ENCODE measurements around the gene PCTP.

GRCh38 chr17:55741356-55741700, 9.5 kb upstream of the PCTP start:
- TF ChIP-seq, protein P1, sequence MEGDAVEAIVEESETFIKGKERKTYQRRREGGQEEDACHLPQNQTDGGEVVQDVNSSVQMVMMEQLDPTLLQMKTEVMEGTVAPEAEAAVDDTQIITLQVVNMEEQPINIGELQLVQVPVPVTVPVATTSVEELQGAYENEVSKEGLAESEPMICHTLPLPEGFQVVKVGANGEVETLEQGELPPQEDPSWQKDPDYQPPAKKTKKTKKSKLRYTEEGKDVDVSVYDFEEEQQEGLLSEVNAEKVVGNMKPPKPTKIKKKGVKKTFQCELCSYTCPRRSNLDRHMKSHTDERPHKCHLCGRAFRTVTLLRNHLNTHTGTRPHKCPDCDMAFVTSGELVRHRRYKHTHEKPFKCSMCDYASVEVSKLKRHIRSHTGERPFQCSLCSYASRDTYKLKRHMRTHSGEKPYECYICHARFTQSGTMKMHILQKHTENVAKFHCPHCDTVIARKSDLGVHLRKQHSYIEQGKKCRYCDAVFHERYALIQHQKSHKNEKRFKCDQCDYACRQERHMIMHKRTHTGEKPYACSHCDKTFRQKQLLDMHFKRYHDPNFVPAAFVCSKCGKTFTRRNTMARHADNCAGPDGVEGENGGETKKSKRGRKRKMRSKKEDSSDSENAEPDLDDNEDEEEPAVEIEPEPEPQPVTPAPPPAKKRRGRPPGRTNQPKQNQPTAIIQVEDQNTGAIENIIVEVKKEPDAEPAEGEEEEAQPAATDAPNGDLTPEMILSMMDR (IDR thresholded peaks at IDR 0.05; ENCODE audit: low read depth, low read length), result no peak
- no peak for TF ChIP-seq EZH2phosphoT487 (IDR thresholded peaks at IDR 0.05; ENCODE audit: low read depth)

Data from OCI-LY3 (cell line).